ENCODE results near the gene HMOX1. TPM values are rescaled to one million over a fixed set of nuclear protein-coding genes. Genes with fewer than 3 reads are reported as not detected.

HMOX1 gene
- total RNA-seq, 1 experiment from 2014 or later: 26.4 TPM

GRCh38 chr22:35334004-35334403 is 46.9 kb upstream of the HMOX1 start:
- Histone ChIP-seq H3K4me3 (replicated peaks in 1 of 2; ENCODE audit: low read depth in 1 of 2, low read length in 2 of 2) (no peak overlapping the region), H3K9me2 (ENCODE audit: insufficient read depth) (no peaks in the 10 kb centered on the region), H3K9me3 (ENCODE audit: control insufficient read depth in 1 of 2, insufficient read depth in 1 of 2, low read depth in 1 of 2, low read length in 2 of 2) (no peaks in the 10 kb centered on the region), H3K9ac (ENCODE audit: low read length) (no peak overlapping the region), H3K27ac (ENCODE audit: low read depth, low read length) (no peak overlapping the region), H3K79me2 (ENCODE audit: insufficient read depth, low read length) (no peaks in the 10 kb centered on the region), H2AFZ (ENCODE audit: low read depth, low read length, poor library complexity, severe bottlenecking) (no peak overlapping the region), H4K20me1 (ENCODE audit: insufficient read depth) (no peaks in the 10 kb centered on the region), H3K4me1 (ENCODE audit: control insufficient read depth in 1 of 2, insufficient read depth in 2 of 2, low read length in 2 of 2) (no peaks in the 10 kb centered on the region), H3K4me2 (ENCODE audit: low read length) (no peak overlapping the region), H3K27me3 (ENCODE audit: insufficient read depth, low read length) (no peaks in the 10 kb centered on the region), H3K36me3 (ENCODE audit: control insufficient read depth in 1 of 2, insufficient read depth in 2 of 2, low read length in 2 of 2) (no peaks in the 10 kb centered on the region)
- ChIA-PET POLR2A (no interaction called here), CTCF (no interaction called here), RAD21 (ENCODE audit: low non-redundant PET in 1 of 2, low total read pairs in 2 of 2, uncharacterized antibody in 2 of 2, unreplicated experiment in 2 of 2) (no interaction called here)
- no peak for DNase-seq (ENCODE audit: low read depth, low spot score)
- ATAC-seq: no peak
- intact Hi-C loops (cut with micrococcal nuclease): no loop called here
- BruUV-seq (replicated peaks): no TSS peak
- TF ChIP-seq ATF3 (IDR thresholded peaks at IDR 0.05) (no peak), POLR2AphosphoS5 (IDR thresholded peaks at IDR 0.05; ENCODE audit: low read depth, low read length) (no peak), JUND (IDR thresholded peaks at IDR 0.05) (no peak), FOSL1 (IDR thresholded peaks at IDR 0.05; ENCODE audit: low read depth) (no peak), ZFX (IDR thresholded peaks at IDR 0.05) (no peak), SIN3A (IDR thresholded peaks at IDR 0.05; ENCODE audit: low read depth) (no peak), MAX (IDR thresholded peaks at IDR 0.05) (no peak), ZBTB33 (IDR thresholded peaks at IDR 0.05; ENCODE audit: extremely low read depth, insufficient replicate concordance, low read length) (no peak), YY1 (IDR thresholded peaks at IDR 0.05; ENCODE audit: extremely low read depth, insufficient replicate concordance, low read depth, low read length) (no peak), CEBPB (IDR thresholded peaks at IDR 0.05; ENCODE audit: low read depth) (no peak), TCF7L2 (IDR thresholded peaks at IDR 0.05; ENCODE audit: borderline replicate concordance, extremely low read depth, insufficient read depth, insufficient read length) (no peak), SP1 (IDR thresholded peaks at IDR 0.05; ENCODE audit: low read depth) (no peak), EZH2phosphoT487 (IDR thresholded peaks at IDR 0.05; ENCODE audit: borderline replicate concordance) (no peak), REST (IDR thresholded peaks at IDR 0.05; ENCODE audit: low read depth) (no peak), POLR2A (IDR thresholded peaks at IDR 0.05; ENCODE audit: borderline replicate concordance, extremely low read depth, insufficient read depth, insufficient read length) (no peak), EZH2 (IDR thresholded peaks at IDR 0.05) (no peak), ELF1 (IDR thresholded peaks at IDR 0.05; ENCODE audit: borderline replicate concordance, low read depth) (no peak)

Data from HCT116 (cell line).